ENCODE results near the gene UBE4B.
A peak's percentile ranks its signal among the peaks of the same experiment; 100 is the strongest.

Gene UBE4B

DNA sequence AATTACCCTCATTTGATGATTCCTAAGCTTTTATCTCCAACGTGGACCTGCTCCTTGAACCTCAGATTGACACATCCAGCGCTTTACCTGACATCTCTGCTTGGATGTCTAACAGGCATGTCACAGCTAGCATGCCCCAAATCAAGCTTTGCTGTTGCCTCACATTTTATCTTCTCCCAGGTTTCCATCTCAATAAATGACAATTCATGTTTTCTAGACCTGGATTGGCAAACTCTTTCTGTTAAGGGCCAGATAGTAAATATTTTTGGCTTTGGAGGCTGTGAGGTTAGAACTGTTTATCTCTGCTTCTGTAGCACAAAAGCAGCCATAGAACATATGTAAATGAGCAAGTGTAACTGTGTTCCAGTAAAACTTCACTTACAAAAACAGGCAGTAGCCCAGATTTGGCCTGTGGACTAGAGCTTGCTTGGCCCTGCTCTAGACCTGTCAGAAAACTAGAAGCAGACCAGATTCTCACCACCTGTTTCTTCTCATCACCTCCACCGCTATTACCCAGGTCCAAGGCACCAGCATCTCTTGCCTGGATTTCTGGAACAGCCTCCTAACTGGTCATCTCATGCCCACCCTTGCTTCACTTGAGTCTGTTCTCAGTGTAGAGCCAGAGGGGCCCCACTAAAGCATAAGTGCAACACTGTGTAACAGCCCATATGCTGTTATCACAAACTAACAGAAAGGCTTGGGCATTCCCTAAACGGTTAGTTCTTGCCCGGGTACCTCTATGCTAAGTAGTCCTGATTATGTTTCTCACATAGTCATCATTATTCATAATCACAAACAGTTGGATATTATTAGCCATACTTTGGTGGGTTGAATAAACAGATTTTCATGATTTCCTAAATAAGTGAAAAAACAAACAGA is 42.3 kb downstream of the UBE4B start:
- H4K8ac ChIP-seq (ENCODE audit: low read depth, low read length) = no peak overlapping the region
- peak overlapping the region; percentile 48 for H3K27ac ChIP-seq (ENCODE audit: low read depth, low read length)
- no peak for DNase-seq
- H3K4me2 ChIP-seq (ENCODE audit: low read length) = no peak overlapping the region
- no peak overlapping the region for H3K23ac ChIP-seq (ENCODE audit: low read length)
- H3K79me1 ChIP-seq (ENCODE audit: low read length) = peaks cover 2% of the 10 kb centered on the region
- no peak overlapping the region for H2AFZ ChIP-seq (ENCODE audit: insufficient read depth, low read length, poor library complexity)
- H3K4me3 ChIP-seq (ENCODE audit: low read depth, low read length) = no peak overlapping the region
- no peaks in the 10 kb centered on the region for H3K27me3 ChIP-seq (ENCODE audit: insufficient read depth, low read length)
- H2AK5ac ChIP-seq (ENCODE audit: low read length) = no peak overlapping the region
- peak overlapping the region; percentile 28 for H2BK120ac ChIP-seq (ENCODE audit: insufficient read depth, low read length, poor library complexity)
- WGBS (ENCODE audit: extremely low coverage, insufficient coverage, insufficient read length) = no CpG with 5 or more reads among the region's 5 CpGs
- peaks cover 0 to 3% of the 10 kb centered on the region in 2 experiments for H3K36me3 ChIP-seq (ENCODE audit: control insufficient read depth in 1 of 2, insufficient read depth in 2 of 2, low read length in 2 of 2)
- no peak overlapping the region for H3K14ac ChIP-seq (ENCODE audit: low read length)
- H3K79me2 ChIP-seq (ENCODE audit: control insufficient read depth, insufficient read depth, low read length, poor library complexity) = peaks cover 2% of the 10 kb centered on the region
- no peak overlapping the region for H2BK12ac ChIP-seq (ENCODE audit: low read length)
- H3K9me3 ChIP-seq (ENCODE audit: insufficient read depth, low read depth, low read length) = no peaks in the 10 kb centered on the region
- H3K4ac ChIP-seq (ENCODE audit: low read depth, low read length) = peak overlapping the region; percentile 41
- no peak overlapping the region for H4K91ac ChIP-seq (ENCODE audit: low read depth, low read length)
- peak overlapping the region; percentile 40 for H3K18ac ChIP-seq (ENCODE audit: low read length)
- no peak overlapping the region for H3K9ac ChIP-seq (ENCODE audit: low read length)
- no peak overlapping the region for H4K12ac ChIP-seq (ENCODE audit: low read depth, low read length)
- no peak overlapping the region for H2BK5ac ChIP-seq (ENCODE audit: low read depth, low read length, poor library complexity)
- peaks cover 9% of the 10 kb centered on the region in 2 experiments for H3K4me1 ChIP-seq (ENCODE audit: control insufficient read depth in 1 of 2, insufficient read depth in 2 of 2, low read length in 2 of 2)

DNA sequence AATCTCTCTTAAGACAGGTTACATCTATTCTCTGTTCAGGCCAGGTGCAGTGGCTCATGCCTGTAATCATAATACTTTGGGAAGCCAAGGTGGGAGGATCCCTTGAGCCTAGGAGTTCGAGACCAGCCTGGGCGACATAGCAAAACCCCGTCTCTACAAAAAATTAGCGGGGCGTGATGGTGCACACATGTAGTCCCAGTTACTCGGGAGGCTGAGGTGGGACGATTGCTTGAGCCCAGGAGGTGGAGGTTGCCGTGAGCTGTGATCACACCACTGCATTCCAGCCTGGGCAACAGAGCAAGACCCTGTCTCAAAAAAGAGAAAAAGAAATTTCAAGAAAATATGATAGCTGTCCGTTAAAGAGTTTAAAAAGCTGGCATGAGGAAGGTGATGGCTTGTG is 43.0 kb downstream of the UBE4B start:
- H3K27me3 ChIP-seq (ENCODE audit: insufficient read depth, low read length) = no peaks in the 10 kb centered on the region
- H2AK5ac ChIP-seq (ENCODE audit: low read length) = no peak overlapping the region
- H4K8ac ChIP-seq (ENCODE audit: low read depth, low read length) = no peak overlapping the region
- H3K4me2 ChIP-seq (ENCODE audit: low read length) = no peak overlapping the region
- H3K23ac ChIP-seq (ENCODE audit: low read length) = no peak overlapping the region
- no peak for DNase-seq
- H4K12ac ChIP-seq (ENCODE audit: low read depth, low read length) = no peak overlapping the region
- H3K4me3 ChIP-seq (ENCODE audit: low read depth, low read length) = no peak overlapping the region
- peaks cover 9% of the 10 kb centered on the region in 2 experiments for H3K4me1 ChIP-seq (ENCODE audit: control insufficient read depth in 1 of 2, insufficient read depth in 2 of 2, low read length in 2 of 2)
- no peak overlapping the region for H2BK12ac ChIP-seq (ENCODE audit: low read length)
- no peak overlapping the region for H3K18ac ChIP-seq (ENCODE audit: low read length)
- no CpG with 5 or more reads among the region's 9 CpGs for WGBS (ENCODE audit: extremely low coverage, insufficient coverage, insufficient read length)
- no peak overlapping the region for H3K9ac ChIP-seq (ENCODE audit: low read length)
- H4K91ac ChIP-seq (ENCODE audit: low read depth, low read length) = no peak overlapping the region
- no peak overlapping the region for H2BK5ac ChIP-seq (ENCODE audit: low read depth, low read length, poor library complexity)
- H3K79me2 ChIP-seq (ENCODE audit: control insufficient read depth, insufficient read depth, low read length, poor library complexity) = peaks cover 2% of the 10 kb centered on the region
- H3K9me3 ChIP-seq (ENCODE audit: insufficient read depth, low read depth, low read length) = no peaks in the 10 kb centered on the region
- no peak overlapping the region for H3K14ac ChIP-seq (ENCODE audit: low read length)
- H3K4ac ChIP-seq (ENCODE audit: low read depth, low read length) = no peak overlapping the region
- peaks cover 2% of the 10 kb centered on the region for H3K79me1 ChIP-seq (ENCODE audit: low read length)
- H3K36me3 ChIP-seq (ENCODE audit: control insufficient read depth in 1 of 2, insufficient read depth in 2 of 2, low read length in 2 of 2) = peaks cover 0 to 3% of the 10 kb centered on the region in 2 experiments
- H2BK120ac ChIP-seq (ENCODE audit: insufficient read depth, low read length, poor library complexity) = no peak overlapping the region
- no peak overlapping the region for H2AFZ ChIP-seq (ENCODE audit: insufficient read depth, low read length, poor library complexity)
- H3K27ac ChIP-seq (ENCODE audit: low read depth, low read length) = no peak overlapping the region

DNA sequence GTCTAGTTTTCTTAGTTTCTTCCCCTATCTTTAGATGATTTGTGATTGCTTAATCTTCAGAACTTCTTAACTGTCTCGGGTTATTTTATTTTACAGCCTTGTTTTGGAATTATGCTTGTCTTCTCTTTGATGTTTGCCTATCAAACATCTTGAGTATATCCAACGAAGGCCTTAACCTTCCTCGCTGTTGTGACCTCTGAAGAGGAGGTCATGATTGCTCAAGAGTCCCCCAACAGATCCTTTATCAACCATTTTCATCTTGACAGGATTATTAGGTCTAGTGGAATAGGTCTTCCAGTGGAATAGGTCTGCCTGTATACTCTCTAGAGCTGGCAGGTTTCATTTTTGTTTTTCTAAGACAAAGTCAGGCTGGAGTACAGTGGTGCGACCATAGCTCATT is 45.7 kb downstream of the UBE4B start:
- H2BK12ac ChIP-seq (ENCODE audit: low read length) = no peak overlapping the region
- no peak overlapping the region for H3K23ac ChIP-seq (ENCODE audit: low read length)
- H2AK5ac ChIP-seq (ENCODE audit: low read length) = no peak overlapping the region
- H3K9me3 ChIP-seq (ENCODE audit: insufficient read depth, low read depth, low read length) = no peaks in the 10 kb centered on the region
- DNase-seq = no peak
- H3K27ac ChIP-seq (ENCODE audit: low read depth, low read length) = no peak overlapping the region
- peaks cover 2% of the 10 kb centered on the region for H3K79me2 ChIP-seq (ENCODE audit: control insufficient read depth, insufficient read depth, low read length, poor library complexity)
- no peak overlapping the region for H2BK120ac ChIP-seq (ENCODE audit: insufficient read depth, low read length, poor library complexity)
- H3K4me1 ChIP-seq (ENCODE audit: control insufficient read depth in 1 of 2, insufficient read depth in 2 of 2, low read length in 2 of 2) = peaks cover 7 to 11% of the 10 kb centered on the region in 2 experiments
- no peak overlapping the region for H4K12ac ChIP-seq (ENCODE audit: low read depth, low read length)
- no CpG with 5 or more reads among the region's 4 CpGs for WGBS (ENCODE audit: extremely low coverage, insufficient coverage, insufficient read length)
- H3K79me1 ChIP-seq (ENCODE audit: low read length) = peaks cover 2% of the 10 kb centered on the region
- peaks cover 0 to 3% of the 10 kb centered on the region in 2 experiments for H3K36me3 ChIP-seq (ENCODE audit: control insufficient read depth in 1 of 2, insufficient read depth in 2 of 2, low read length in 2 of 2)
- no peak overlapping the region for H3K14ac ChIP-seq (ENCODE audit: low read length)
- H3K27me3 ChIP-seq (ENCODE audit: insufficient read depth, low read length) = no peaks in the 10 kb centered on the region
- no peak overlapping the region for H3K9ac ChIP-seq (ENCODE audit: low read length)
- H2BK5ac ChIP-seq (ENCODE audit: low read depth, low read length, poor library complexity) = no peak overlapping the region
- H2AFZ ChIP-seq (ENCODE audit: insufficient read depth, low read length, poor library complexity) = no peak overlapping the region
- no peak overlapping the region for H3K4me3 ChIP-seq (ENCODE audit: low read depth, low read length)
- H4K8ac ChIP-seq (ENCODE audit: low read depth, low read length) = no peak overlapping the region
- H4K91ac ChIP-seq (ENCODE audit: low read depth, low read length) = no peak overlapping the region
- H3K4ac ChIP-seq (ENCODE audit: low read depth, low read length) = no peak overlapping the region
- no peak overlapping the region for H3K18ac ChIP-seq (ENCODE audit: low read length)
- no peak overlapping the region for H3K4me2 ChIP-seq (ENCODE audit: low read length)

DNA sequence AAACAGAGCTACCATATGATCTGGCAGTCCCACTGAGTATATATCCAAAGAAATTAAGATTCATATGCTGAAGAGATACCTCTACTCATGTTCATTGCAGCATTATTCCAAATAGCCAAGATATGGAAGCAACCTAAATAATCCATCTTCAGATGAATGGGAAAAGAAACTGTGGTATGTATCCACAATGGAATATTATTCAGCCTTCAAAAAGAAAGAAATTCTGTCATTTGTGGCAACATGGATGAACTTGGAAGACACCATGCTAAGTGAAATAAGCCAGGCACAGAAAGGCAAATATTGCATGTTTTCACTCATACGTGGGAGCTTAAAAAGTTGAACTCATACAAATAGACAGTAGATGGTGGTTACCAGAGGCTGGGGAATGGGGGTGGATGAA is 47.8 kb downstream of the UBE4B start:
- H2BK5ac ChIP-seq (ENCODE audit: low read depth, low read length, poor library complexity) = no peak overlapping the region
- H2BK12ac ChIP-seq (ENCODE audit: low read length) = no peak overlapping the region
- no peaks in the 10 kb centered on the region for H3K36me3 ChIP-seq (ENCODE audit: control insufficient read depth in 1 of 2, insufficient read depth in 2 of 2, low read length in 2 of 2)
- no peak overlapping the region for H4K12ac ChIP-seq (ENCODE audit: low read depth, low read length)
- H2BK120ac ChIP-seq (ENCODE audit: insufficient read depth, low read length, poor library complexity) = no peak overlapping the region
- no peak overlapping the region for H3K4ac ChIP-seq (ENCODE audit: low read depth, low read length)
- no CpG with 5 or more reads among the region's 1 CpG for WGBS (ENCODE audit: extremely low coverage, insufficient coverage, insufficient read length)
- no peak overlapping the region for H2AK5ac ChIP-seq (ENCODE audit: low read length)
- no peak overlapping the region for H3K4me3 ChIP-seq (ENCODE audit: low read depth, low read length)
- H3K27me3 ChIP-seq (ENCODE audit: insufficient read depth, low read length) = no peaks in the 10 kb centered on the region
- no peak overlapping the region for H3K4me2 ChIP-seq (ENCODE audit: low read length)
- H3K18ac ChIP-seq (ENCODE audit: low read length) = no peak overlapping the region
- DNase-seq = no peak
- no peak overlapping the region for H3K27ac ChIP-seq (ENCODE audit: low read depth, low read length)
- H4K8ac ChIP-seq (ENCODE audit: low read depth, low read length) = no peak overlapping the region
- no peak overlapping the region for H2AFZ ChIP-seq (ENCODE audit: insufficient read depth, low read length, poor library complexity)
- H3K23ac ChIP-seq (ENCODE audit: low read length) = no peak overlapping the region
- H3K79me1 ChIP-seq (ENCODE audit: low read length) = peaks cover 3% of the 10 kb centered on the region
- H3K4me1 ChIP-seq (ENCODE audit: control insufficient read depth in 1 of 2, insufficient read depth in 2 of 2, low read length in 2 of 2) = peaks cover 8 to 13% of the 10 kb centered on the region in 2 experiments
- H4K91ac ChIP-seq (ENCODE audit: low read depth, low read length) = no peak overlapping the region
- no peak overlapping the region for H3K14ac ChIP-seq (ENCODE audit: low read length)
- no peaks in the 10 kb centered on the region for H3K79me2 ChIP-seq (ENCODE audit: control insufficient read depth, insufficient read depth, low read length, poor library complexity)
- H3K9ac ChIP-seq (ENCODE audit: low read length) = no peak overlapping the region
- H3K9me3 ChIP-seq (ENCODE audit: insufficient read depth, low read depth, low read length) = no peaks in the 10 kb centered on the region
